Sigmoid colon (tissue), 7 donors: ENCODE results near the gene TXNDC11. TPM values are rescaled to one million over a fixed set of nuclear protein-coding genes. Genes with fewer than 3 reads are reported as not detected.

Experiments
- DNase-seq: peaks from one replicate; pipeline ENCODE4 v3.0.0-alpha.2; 2019
- H3K27ac ChIP-seq, 4 donors: fragments of 200-600 bp; sonication (generic); one replicate each; pipeline ENCODE4 v1.5.1; 2016 to 2019; ENCODE audit warnings: mild to moderate bottlenecking in 1 of 4
- H3K27me3 ChIP-seq, 3 donors: fragments of 200-600 bp; sonication (generic); one replicate each; pipeline ENCODE4 v1.5.1; 2019; ENCODE audit warnings: mild to moderate bottlenecking in 1 of 3
- H3K36me3 ChIP-seq, 4 donors: fragments of 200-600 bp; sonication (generic); one replicate each; pipeline ENCODE4 v1.5.1; 2016 to 2019
- H3K4me1 ChIP-seq, 4 donors: fragments of 200-600 bp; sonication (generic); one replicate each; pipeline ENCODE4 v1.5.1; 2017 to 2019
- H3K4me3 ChIP-seq, 4 donors: fragments of 200-600 bp; sonication (generic); one replicate each; pipeline ENCODE4 v1.5.1; 2017 to 2019; ENCODE audit warnings: mild to moderate bottlenecking in 2 of 4, moderate library complexity in 1 of 4
- H3K9me3 ChIP-seq, 4 donors: fragments of 200-600 bp in 3 of 4; sonication (generic) in 3 of 4; one replicate each; pipeline versions ENCODE4 v1.5.1 to v1.6.1; 2013 to 2019
- EP300 ChIP-seq, 4 donors: sonication (generic); formaldehyde crosslinking; IDR thresholded peaks; one replicate each; pipeline ENCODE4 v1.6.1; 2017; ENCODE audit warnings: antibody characterized with exemption in 4 of 4
- POLR2A ChIP-seq, 2 donors: fragments of 450-650 bp; IDR thresholded peaks; one replicate each; pipeline ENCODE4 v1.6.1; 2016; ENCODE audit warnings: antibody characterized with exemption in 2 of 2, mild to moderate bottlenecking in 2 of 2, moderate library complexity in 2 of 2
- POLR2AphosphoS5 ChIP-seq, 4 donors: sonication (generic); formaldehyde crosslinking; IDR thresholded peaks; one replicate each; pipeline ENCODE4 v1.6.1; 2017; ENCODE audit warnings: antibody characterized with exemption in 4 of 4
- WGBS, 2 donors: extraction: QIAGEN DNeasy Blood & Tissue Kit; methylation state at CpG; one replicate each; pipeline ENCODE4 v1.1.7; 2013; 5-methylcytosine and 5-hydroxymethylcytosine counted together
- intact Hi-C: fragments of 100-400 bp; cut with DNase I; formaldehyde crosslinking; loops from one replicate; pipeline ENCODE4 v1.15.1; 2023
- polyA plus RNA-seq, 3 donors: library from polyadenylated mRNA; stranded (reverse); fragments of 200-250 nt; gene quantifications; one replicate each; pipeline ENCODE4 v1.2.3, GENCODE V29; 2013
- total RNA-seq, 4 donors: library from RNA; depleted of rRNA; stranded (reverse); fragments of >200 nt; gene quantifications; one replicate each; pipeline ENCODE4 v1.1.0, GENCODE V29; 2016
- TF ChIP-seq, protein P1 (sequence below), 4 experiments: fragments of 450-650 bp in 3 of 4; fragments of 200-600 bp in 1 of 4; IDR thresholded peaks; one replicate each; pipeline ENCODE4 v1.5.1; 2016 to 2019; ENCODE audit warnings: antibody characterized with exemption in 4 of 4, mild to moderate bottlenecking in 3 of 4, moderate library complexity in 2 of 4
- donor health status: healthy with polysubstance abuse.
- donor health status: Bipolar disorder and iron deficiency.
- donor health status: healthy.

TXNDC11 gene
- total and polyA plus RNA-seq, 7 donors = 25.3 to 54.0 (median 34.9) TPM

DNA sequence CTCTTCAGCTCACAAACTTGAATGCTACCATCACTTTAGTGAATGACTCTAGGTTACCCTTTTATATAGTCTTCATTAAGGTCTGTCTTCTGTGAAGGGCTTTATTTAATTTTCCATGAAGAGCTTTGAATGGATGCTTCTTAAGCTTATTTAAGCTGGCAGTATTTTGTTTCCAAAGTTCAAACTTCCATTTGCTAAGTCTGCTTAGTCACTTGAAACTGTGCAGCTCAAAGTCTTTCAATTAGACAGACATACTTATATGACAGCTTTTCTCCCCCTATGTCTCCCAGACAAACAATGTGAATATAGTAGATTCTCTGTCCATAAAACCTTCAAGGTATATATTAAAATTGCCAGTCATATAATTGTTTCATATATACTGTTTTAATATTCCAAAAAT lies 23.5 kb downstream of the TXNDC11 start:
- H3K4me3 ChIP-seq = no peak overlapping the region
- H3K4me1 ChIP-seq = peaks cover 0 to 42% (median 39%) of the 10 kb centered on the region in 4 donors
- H3K27ac ChIP-seq = peak overlapping the region in 1 of 4 donors; percentile 54
- intact Hi-C loops = loop anchor here (5.0 kb wide), 1 partner anchor 187 kb away; no protein-coding TSS in a partner anchor
- no peak for DNase-seq
- no peaks in the 10 kb centered on the region for H3K9me3 ChIP-seq
- H3K27me3 ChIP-seq = no peaks in the 10 kb centered on the region
- TF ChIP-seq, protein P1, sequence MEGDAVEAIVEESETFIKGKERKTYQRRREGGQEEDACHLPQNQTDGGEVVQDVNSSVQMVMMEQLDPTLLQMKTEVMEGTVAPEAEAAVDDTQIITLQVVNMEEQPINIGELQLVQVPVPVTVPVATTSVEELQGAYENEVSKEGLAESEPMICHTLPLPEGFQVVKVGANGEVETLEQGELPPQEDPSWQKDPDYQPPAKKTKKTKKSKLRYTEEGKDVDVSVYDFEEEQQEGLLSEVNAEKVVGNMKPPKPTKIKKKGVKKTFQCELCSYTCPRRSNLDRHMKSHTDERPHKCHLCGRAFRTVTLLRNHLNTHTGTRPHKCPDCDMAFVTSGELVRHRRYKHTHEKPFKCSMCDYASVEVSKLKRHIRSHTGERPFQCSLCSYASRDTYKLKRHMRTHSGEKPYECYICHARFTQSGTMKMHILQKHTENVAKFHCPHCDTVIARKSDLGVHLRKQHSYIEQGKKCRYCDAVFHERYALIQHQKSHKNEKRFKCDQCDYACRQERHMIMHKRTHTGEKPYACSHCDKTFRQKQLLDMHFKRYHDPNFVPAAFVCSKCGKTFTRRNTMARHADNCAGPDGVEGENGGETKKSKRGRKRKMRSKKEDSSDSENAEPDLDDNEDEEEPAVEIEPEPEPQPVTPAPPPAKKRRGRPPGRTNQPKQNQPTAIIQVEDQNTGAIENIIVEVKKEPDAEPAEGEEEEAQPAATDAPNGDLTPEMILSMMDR (IDR thresholded peaks at IDR 0.05) = no peak
- TF ChIP-seq POLR2AphosphoS5 (IDR thresholded peaks at IDR 0.05) (no peak), EP300 (IDR thresholded peaks at IDR 0.05) (no peak), POLR2A (IDR thresholded peaks at IDR 0.05) (no peak)
- peaks cover 0 to 42% (median 19%) of the 10 kb centered on the region in 4 donors for H3K36me3 ChIP-seq

DNA sequence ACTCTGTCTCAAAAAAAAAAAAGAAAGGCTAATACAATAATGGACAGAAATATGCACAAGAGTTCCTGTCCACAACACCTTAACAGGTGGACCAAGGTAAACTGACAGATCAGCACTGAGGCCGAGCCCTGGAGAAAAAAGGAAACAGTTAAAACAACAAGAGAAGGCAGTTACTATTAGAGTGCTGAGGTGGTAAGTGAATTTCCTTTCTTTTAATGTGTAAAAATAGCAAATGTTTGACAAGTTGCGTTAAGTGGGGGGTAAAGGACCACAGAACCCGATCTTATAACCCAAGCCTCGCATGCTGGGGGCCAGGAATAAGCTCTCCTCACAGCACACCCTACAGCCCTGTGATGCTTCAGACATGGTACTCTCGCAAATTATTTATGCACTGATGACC lies 24.8 kb downstream of the TXNDC11 start:
- H3K9me3 ChIP-seq = no peaks in the 10 kb centered on the region
- H3K36me3 ChIP-seq = peaks cover 0 to 30% (median 19%) of the 10 kb centered on the region in 4 donors
- no peak for TF ChIP-seq EP300 (IDR thresholded peaks at IDR 0.05)
- TF ChIP-seq POLR2A (IDR thresholded peaks at IDR 0.05) = no peak
- no peak for TF ChIP-seq POLR2AphosphoS5 (IDR thresholded peaks at IDR 0.05)
- TF ChIP-seq, protein P1 (IDR thresholded peaks at IDR 0.05) = no peak
- H3K27me3 ChIP-seq = no peaks in the 10 kb centered on the region
- H3K27ac ChIP-seq = peak overlapping the region in 2 of 4 donors; percentile 45 to 54
- intact Hi-C loops = loop anchor here (5.0 kb wide), 1 partner anchor 186 kb away; no protein-coding TSS in a partner anchor
- DNase-seq = no peak
- 49 to 91% methylated on average over 5 of the region's 5 CpGs for WGBS, 2 donors
- H3K4me1 ChIP-seq = peaks cover 0 to 42% (median 39%) of the 10 kb centered on the region in 4 donors
- no peak overlapping the region for H3K4me3 ChIP-seq

DNA sequence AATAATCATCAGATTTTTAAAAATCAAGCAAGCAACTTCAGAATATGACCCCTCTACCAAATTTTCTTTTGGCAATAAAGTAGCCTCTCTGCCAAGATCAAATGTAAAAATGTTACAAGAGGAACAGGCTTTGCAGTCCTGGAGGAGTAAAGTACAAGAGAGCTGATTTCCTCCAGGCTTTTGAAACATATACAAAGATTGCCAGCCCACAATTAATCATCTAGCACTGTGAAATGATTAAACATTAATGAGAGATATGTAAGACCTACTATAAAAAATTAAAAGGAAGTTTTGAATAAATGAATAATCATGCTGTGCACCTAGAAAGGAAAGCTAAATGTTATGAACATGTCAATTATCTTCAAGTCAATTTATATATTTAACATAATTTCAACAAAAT lies 26.3 kb downstream of the TXNDC11 start:
- H3K9me3 ChIP-seq = no peaks in the 10 kb centered on the region
- peaks cover 0 to 18% (median 14%) of the 10 kb centered on the region in 4 donors for H3K36me3 ChIP-seq
- DNase-seq = no peak
- H3K27me3 ChIP-seq = no peaks in the 10 kb centered on the region
- intact Hi-C loops = loop anchor here (5.0 kb wide), 1 partner anchor 184 kb away; no protein-coding TSS in a partner anchor
- peak overlapping the region in 3 of 4 donors; percentile 9 to 54 (median 45) for H3K27ac ChIP-seq
- peaks cover 0 to 42% (median 39%) of the 10 kb centered on the region in 4 donors for H3K4me1 ChIP-seq
- H3K4me3 ChIP-seq = no peak overlapping the region
- no peak for TF ChIP-seq POLR2AphosphoS5 (IDR thresholded peaks at IDR 0.05)
- TF ChIP-seq POLR2A (IDR thresholded peaks at IDR 0.05) = no peak
- TF ChIP-seq EP300 (IDR thresholded peaks at IDR 0.05) = no peak
- TF ChIP-seq, protein P1 (IDR thresholded peaks at IDR 0.05) = no peak

DNA sequence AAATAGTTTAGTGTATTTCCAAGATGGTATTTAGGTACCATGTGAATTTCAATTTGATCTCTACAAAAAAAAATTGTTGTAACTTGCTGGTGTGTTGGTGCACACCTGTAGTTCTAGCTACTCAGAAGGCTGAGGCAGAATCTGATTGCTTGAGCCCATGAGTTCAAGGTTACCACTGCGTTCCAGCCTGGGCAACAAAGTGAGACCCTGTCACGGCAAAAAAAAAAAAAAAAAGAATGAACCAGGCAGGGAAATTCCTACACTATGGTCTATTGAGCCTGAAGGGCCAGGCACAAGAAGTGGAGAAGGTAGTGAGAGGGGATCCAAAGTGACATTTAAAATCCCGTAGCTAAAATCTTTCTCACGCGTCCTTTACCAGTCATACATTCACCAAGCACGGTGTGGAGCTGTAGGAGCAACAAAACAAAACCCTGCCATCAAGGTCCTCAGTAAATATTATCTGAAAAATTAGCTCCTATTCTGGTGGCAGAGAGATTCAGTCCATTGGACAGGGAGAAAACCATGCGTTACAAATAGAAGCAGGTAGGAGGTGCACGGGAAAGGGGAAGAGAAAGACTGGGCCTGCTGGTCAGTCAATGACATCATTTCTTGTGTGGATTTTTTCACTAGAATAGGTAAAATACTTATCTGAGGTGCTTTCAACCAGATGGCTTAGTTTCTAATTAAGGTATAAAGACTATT lies 27.3 kb downstream of the TXNDC11 start:
- H3K27me3 ChIP-seq = no peaks in the 10 kb centered on the region
- no peaks in the 10 kb centered on the region for H3K9me3 ChIP-seq
- WGBS, 2 donors = 87 to 92% methylated on average over 8 of the region's 8 CpGs
- intact Hi-C loops = loop anchor here (2.0 to 5.0 kb wide), 2 partner anchors 183 to 319 kb away; no protein-coding TSS in a partner anchor
- DNase-seq = no peak
- H3K4me1 ChIP-seq = peaks cover 0 to 42% (median 39%) of the 10 kb centered on the region in 4 donors
- H3K27ac ChIP-seq = peak overlapping the region in 2 of 4 donors; percentile 45 to 54
- TF ChIP-seq, protein P1 (IDR thresholded peaks at IDR 0.05) = no peak
- no peak for TF ChIP-seq POLR2AphosphoS5 (IDR thresholded peaks at IDR 0.05)
- no peak for TF ChIP-seq EP300 (IDR thresholded peaks at IDR 0.05)
- no peak for TF ChIP-seq POLR2A (IDR thresholded peaks at IDR 0.05)
- H3K36me3 ChIP-seq = peaks cover 0 to 17% (median 6%) of the 10 kb centered on the region in 4 donors
- H3K4me3 ChIP-seq = no peak overlapping the region
